ENCODE data around the gene FCF1.

The FCF1 gene

DNA sequence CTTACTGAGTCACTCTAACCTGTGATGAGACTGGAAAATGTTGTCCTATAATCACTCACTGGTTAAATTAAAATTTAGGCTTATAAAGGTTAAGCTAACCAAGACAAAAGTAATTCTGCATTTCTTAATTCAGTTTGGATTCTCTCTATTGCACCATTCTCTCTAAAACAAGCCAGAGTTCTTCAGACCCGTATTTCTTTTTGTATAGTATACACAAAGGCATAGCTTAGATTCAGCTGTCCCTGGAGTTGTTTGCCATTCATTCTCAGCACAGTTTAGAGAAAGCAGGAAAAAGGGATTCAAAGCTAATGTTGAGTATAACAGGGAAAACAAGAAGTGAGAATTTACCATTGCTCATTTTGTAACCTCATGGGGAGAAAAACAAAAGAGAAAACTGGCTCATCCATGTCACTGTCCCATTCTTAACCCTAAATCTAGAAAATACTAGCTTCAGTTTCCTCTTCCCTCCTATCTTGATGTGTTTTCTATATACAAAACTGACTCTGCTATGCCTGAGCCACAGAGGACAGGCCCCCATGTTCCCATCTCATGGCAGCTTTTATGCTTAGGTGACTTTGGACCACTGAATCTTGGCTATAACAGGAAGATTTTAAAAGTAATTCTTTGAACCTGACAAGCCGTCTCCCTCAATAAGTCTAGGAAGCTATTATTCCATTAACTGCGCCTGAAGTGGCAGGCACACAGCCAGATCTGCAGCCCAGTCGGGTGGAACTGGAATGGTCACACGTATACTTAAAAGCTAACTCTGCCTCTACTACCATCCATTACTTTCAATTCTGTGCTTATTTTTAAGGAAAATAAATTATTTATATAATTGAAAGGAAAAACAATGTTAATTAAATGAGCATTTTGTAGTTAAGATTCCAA lies 7.1 kb upstream of the FCF1 start:
- no peak for DNase-seq (ENCODE audit: low spot score)
- in situ Hi-C loops (cut with MboI; ENCODE audit: low sequenced_read_pairs, unreplicated experiment) = no loop called here

DNA sequence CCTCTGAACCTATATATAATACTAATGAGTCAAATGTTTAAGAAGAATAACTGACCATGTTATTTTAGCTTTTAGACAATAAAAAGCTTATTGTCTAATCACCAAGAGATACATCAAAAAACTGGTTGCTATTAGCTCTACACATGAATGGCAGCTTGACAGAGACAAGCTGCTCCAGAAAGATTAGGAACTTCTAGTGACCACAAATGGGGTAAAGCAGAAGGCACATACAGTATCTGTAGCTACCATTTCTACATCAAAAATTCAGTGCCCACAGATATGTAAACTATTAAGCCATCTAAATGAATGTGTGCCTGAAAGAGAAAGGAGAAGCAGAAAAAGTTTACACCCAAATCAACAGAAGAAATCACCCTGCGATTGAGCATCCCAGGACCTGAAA lies 2.5 kb upstream of the FCF1 start:
- no peak for DNase-seq (ENCODE audit: low spot score)
- TF ChIP-seq, protein P1, sequence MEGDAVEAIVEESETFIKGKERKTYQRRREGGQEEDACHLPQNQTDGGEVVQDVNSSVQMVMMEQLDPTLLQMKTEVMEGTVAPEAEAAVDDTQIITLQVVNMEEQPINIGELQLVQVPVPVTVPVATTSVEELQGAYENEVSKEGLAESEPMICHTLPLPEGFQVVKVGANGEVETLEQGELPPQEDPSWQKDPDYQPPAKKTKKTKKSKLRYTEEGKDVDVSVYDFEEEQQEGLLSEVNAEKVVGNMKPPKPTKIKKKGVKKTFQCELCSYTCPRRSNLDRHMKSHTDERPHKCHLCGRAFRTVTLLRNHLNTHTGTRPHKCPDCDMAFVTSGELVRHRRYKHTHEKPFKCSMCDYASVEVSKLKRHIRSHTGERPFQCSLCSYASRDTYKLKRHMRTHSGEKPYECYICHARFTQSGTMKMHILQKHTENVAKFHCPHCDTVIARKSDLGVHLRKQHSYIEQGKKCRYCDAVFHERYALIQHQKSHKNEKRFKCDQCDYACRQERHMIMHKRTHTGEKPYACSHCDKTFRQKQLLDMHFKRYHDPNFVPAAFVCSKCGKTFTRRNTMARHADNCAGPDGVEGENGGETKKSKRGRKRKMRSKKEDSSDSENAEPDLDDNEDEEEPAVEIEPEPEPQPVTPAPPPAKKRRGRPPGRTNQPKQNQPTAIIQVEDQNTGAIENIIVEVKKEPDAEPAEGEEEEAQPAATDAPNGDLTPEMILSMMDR (IDR thresholded peaks at IDR 0.05; ENCODE audit: borderline replicate concordance, control extremely low read depth, extremely low read depth, insufficient read depth, missing control alignments) = no peak
- in situ Hi-C loops (cut with MboI; ENCODE audit: low sequenced_read_pairs, unreplicated experiment) = no loop called here

More for the DNA sequence above, 7.1 kb upstream of the FCF1 start:
- TF ChIP-seq, protein P1 (IDR thresholded peaks at IDR 0.05; ENCODE audit: borderline replicate concordance, control extremely low read depth, extremely low read depth, insufficient read depth, missing control alignments) = no peak

DNA sequence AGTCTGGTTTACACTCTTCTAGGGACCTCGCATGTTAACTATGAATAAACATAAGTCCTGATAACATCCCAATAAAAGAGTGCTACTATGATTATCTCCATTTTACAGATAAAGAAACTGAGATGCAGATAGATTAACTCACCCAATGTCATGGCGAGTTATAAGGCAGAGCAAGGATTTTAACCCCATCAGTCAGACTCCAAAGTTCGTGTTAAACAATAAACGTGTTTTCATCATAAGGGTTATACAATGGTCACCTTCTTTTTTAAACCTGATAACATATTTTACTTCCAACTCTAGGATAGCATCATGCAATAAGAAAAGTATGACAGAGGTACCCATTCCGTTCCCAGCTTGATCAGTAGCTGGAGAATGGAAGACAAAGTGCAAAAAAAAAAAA lies 1.3 kb upstream of the FCF1 start:
- in situ Hi-C loops (cut with MboI; ENCODE audit: low sequenced_read_pairs, unreplicated experiment) = no loop called here
- no peak for DNase-seq (ENCODE audit: low spot score)
- TF ChIP-seq, protein P1 (IDR thresholded peaks at IDR 0.05; ENCODE audit: borderline replicate concordance, control extremely low read depth, extremely low read depth, insufficient read depth, missing control alignments) = no peak

DNA sequence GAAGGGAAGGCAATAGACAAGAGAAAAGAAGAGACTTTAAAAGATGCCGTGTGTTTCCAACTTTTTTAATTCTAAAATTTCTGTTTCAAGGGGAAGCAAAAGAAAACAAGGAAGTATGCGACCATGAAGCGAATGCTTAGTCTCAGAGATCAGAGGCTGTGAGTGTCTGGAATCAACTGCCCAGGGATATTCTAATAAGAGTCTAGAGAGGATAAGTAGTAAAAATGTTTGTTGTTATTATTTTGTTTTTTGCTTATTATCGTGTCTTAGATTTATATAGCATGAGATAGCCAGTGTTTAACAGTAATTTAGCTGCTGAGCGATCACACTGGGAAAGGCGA lies 421 bp downstream of the FCF1 start:
- DNase-seq (ENCODE audit: low spot score) = no peak
- TF ChIP-seq, protein P1 (IDR thresholded peaks at IDR 0.05; ENCODE audit: borderline replicate concordance, control extremely low read depth, extremely low read depth, insufficient read depth, missing control alignments) = no peak
- in situ Hi-C loops (cut with MboI; ENCODE audit: low sequenced_read_pairs, unreplicated experiment) = no loop called here

DNA sequence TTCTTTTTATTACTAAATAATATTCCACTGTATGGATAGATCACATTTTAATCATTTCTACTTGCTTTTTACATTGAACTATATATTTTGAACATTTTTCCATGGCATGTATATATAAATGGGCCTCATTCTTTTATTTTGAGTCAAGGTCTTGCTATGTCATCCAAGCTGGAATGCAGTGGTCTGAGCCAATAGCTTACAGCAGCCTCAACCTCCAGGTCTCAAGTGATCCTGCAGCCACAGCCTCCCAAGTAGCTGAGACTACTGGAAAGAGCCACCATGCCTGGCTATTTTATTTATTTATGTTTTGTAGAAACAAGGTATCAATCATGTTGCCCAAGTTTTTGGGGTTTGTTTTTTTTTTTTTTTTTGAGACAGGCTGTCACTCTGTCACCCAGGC lies 7.6 kb downstream of the FCF1 start:
- TF ChIP-seq, protein P1 (IDR thresholded peaks at IDR 0.05; ENCODE audit: borderline replicate concordance, control extremely low read depth, extremely low read depth, insufficient read depth, missing control alignments) = no peak
- no peak for DNase-seq (ENCODE audit: low spot score)
- in situ Hi-C loops (cut with MboI; ENCODE audit: low sequenced_read_pairs, unreplicated experiment) = no loop called here

DNA sequence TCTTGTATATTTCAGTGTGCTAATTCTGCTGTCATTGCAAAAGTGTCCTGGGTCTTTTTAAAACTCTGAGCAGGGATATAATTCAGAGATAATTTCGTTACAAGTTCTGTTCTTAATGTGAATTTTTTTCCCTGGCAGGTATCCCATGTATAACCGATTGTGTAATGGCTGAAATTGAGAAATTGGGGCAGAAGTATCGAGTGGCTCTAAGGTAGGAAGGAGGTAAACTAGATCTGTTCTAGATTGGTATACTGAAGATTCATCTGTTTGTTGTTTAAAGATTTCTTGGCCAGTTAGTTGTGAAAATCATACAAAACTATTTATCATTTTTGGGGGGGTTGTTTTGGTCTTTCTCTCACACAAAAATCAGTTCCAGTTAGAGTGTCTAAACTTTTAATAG lies 10.2 kb downstream of the FCF1 start:
- no peak for DNase-seq (ENCODE audit: low spot score)
- TF ChIP-seq, protein P1 (IDR thresholded peaks at IDR 0.05; ENCODE audit: borderline replicate concordance, control extremely low read depth, extremely low read depth, insufficient read depth, missing control alignments) = no peak
- in situ Hi-C loops (cut with MboI; ENCODE audit: low sequenced_read_pairs, unreplicated experiment) = no loop called here

Data from GM13976 (cell line).